HG03378 (cell line): ENCODE results near the gene SORCS2.
"Not testable (repeated sequence)": the region's sequence is repeated elsewhere in the genome, so short reads cannot be mapped to it uniquely, and the experiment has no call there.

Experiments
- ATAC-seq: cut with Tn5 transposase; IDR thresholded peaks from one replicate; pipeline ENCODE4 v1.9.1; 2021; ENCODE audit warnings: mild to moderate bottlenecking, moderate library complexity; ENCODE audit not compliant: unreplicated experiment

SORCS2 gene

DNA sequence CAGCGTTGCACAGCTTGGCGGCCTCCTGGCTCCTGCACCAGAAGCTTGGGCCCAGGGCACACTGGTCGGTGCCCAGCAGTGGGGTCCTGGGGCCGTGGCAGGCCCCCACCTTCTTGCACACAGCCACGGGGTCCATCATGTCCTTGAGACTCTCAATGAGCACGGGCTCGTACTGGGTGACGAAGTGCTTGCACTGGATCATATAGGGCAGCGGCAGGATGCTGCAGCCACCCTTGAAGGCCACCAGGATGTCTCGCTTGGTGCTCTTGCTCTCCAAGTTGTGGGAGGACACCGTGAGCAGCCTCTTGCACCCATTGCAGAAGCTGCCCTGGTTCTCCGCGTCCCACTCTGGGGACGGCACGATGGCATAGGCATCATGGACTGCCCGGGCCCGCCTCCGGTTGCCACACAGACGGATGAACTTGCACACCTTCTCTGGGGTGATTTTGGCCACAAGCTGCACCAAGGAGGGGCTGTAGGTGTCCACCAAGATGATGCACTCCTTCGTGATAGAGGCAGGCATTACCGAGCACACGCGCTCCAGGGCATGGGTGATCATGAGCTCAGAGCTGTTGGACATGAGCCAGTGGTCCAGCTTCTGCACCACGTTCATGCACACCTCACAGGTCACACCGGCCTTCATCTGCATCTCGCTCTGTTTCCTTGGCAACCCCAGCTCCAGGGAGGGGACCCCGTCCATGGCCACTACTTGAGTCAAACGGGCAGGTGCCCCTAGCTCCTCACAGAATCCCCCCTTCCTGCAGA lies 241.2 kb downstream of the SORCS2 start:
- no peak for ATAC-seq

DNA sequence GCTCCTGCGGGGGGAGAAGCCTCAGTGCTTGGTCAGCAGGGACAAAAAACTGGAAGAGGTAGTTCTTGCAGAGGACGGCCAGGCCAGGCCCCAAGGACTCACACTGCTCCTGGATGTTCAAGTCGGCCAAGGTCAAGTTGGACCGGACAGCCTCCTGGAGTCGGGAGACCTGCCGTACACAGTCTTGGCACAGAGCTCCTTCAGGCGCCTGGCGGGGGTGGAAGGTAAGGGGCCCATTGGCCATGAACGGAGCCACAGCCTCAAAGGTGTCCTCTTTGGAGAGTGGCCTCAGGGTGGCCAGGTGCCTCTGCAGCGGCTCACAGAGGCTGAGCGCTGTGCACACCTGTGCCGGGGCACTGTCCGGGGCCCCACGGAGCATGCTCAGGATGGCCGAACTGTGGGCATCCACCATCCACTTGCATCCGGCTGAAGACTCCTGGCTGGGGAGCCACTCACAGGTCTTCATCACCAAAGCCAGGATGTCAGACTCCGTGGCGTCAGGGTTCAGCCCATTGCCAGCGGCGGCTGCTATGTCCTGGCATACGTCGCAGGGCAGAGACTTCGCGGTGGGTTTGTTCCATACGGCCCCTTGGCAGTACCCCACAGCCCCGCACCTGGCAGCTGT lies 241.9 kb downstream of the SORCS2 start:
- no peak for ATAC-seq

DNA sequence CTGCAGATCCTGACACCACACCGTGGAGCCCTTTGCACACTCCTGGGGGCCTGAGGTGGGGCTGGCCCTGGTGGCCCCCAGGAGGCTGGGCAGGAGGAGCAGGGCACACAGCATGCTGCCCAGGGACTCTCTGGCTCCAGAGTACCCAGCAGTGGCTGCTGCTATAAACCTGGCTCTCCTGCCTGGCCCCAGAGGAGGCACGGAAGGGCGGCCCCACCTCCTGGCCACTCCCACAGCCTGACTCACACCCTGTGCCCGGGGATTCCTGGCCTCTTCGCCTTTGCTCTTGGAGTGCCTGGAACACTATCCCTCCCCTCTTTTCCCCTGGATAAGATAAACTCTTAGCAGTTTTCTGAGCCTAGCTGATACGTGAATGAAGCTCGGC lies 242.4 kb downstream of the SORCS2 start, which contains the start of gene PSAPL1:
PSAPL1 (minus strand) TSS at position 165 of the 385 bp plus-strand sequence; CDS start at position 114, 51 bp downstream.
- no peak for ATAC-seq

DNA sequence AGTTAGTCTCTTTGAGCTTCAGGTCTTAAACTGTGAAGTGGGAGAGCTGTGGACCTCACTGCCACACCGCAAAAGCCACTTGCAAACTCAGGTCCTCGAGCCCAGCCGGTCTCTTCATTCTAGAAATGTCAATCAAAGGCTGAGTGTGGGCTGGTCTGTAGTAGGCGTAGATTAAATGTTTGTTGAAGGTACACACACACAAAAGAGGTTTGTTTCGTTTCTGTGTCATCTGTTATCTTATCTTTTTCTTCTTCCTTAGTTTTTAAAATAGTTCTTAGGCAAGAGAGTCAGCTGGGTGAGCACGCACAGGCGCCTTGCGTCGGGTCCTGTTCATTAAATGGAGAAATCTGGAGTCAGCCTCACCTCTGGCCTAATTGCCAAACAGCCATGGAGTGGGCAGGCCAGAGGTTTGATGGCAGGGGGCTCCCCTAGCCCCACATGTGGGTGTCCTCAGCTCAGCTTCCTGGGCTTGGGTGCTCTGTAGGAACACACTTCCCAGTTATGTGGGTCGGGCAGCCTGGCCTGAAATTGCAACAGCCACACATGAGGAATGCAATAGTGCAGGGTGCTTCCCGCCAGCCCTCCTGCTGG lies 243.2 kb downstream of the SORCS2 start:
- ATAC-seq, result no peak

DNA sequence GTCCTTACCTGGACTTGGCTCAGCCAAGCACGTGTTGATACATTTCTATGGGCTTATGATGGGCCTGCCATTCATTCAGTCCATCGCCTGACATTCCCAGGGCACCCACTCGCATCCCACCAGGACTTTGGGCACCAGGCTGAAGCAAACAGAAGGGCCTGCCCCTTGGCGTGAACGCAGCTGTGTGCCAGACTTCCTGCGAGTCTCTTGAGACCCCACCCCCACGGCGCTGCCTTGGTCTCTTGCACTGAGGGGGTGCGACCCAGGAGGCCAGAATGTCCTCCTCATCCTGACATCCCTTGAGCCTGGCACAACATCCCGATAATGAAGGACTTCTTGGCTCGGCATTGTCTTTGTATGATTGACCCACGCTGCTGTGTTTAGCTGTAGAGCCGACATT lies 243.9 kb downstream of the SORCS2 start:
- no peak for ATAC-seq

DNA sequence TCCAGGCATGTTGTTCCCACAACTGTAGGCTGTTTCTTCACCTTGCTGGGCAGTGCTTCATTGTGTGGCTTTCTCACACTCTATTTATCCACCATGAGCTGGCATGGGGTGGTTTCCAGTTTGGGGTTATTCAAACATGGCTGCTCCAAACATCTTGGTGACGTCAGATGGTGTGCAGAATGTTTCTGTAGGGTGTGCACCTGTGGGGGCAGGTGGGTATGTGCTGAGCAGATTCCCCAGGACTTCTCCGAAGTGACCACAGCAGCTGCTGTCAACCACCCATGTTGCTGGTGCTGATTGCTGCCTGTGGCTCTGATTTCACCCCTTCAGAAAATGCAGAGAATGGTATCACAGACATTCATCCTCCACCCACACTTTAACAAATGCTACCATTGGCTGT lies 247.4 kb downstream of the SORCS2 start:
- ATAC-seq, result no peak

DNA sequence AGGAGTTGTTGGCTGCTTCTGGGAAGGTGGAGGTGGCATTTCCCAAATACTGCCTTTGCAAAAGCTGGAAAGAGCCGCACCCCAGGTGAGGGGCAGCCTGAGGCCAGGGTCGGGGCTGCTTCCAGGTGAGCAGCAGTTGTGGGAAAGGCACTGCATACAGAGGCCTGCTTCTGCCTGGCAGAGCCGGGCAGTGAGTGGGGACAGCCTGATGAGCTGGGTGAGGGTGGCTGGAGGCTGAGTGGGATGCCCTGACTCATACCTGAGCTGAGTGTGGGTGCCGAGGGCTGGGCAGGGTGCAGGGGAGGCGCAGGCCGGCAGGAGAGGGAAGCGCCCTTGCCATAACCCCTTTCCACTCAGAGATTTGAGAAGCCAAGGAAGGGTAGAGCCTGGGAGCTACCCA lies 248.9 kb downstream of the SORCS2 start:
- ATAC-seq, result no peak

DNA sequence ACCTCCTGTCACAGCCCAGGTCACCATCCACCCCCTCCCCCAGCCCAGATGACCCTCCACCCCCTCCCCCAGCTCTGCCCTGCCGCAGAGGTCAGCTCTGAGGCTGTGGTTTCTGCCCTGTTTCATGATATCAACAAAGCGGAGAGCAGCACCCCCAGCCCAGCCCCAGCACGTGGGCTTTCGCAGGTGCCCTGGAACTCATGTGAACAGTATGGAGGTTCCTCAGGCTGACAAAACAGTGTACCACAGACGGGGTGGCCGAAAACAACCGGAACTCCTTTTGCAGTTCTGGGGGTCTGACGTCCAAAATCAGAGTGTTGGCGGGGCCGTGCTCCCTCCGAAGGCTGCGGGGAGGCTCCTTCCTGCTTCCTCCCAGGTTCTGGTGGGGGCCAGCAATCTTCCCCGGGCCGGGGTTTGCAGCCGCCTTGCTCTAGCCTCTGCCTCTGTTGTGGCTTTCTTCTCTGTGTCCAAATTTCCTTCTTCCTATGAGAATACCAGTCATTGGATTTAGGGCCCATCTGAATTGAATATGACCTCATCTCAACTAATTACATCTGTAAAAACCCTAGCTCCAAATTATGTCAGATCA lies 250.3 kb downstream of the SORCS2 start:
- ATAC-seq, result no peak

DNA sequence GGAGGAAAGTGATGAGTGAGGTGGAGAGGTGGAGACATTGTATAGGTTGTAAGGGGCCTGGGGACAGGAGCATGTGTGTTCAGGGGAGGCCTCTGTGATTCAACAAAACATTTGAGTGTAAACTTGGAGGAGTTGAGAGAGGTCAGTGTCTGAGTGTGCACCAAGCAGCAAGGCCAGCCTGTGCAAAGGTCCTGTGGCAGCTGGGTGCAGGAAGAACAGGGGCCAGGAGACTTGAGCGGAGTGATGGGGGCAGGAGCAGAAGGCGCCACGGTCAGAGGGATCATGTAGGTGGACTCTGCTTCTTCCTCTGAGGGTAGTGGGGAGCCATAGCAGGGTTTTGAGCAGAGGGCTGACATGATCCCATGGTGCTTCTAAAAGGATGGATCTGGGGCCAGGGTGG lies 252.0 kb downstream of the SORCS2 start:
- no peak for ATAC-seq

DNA sequence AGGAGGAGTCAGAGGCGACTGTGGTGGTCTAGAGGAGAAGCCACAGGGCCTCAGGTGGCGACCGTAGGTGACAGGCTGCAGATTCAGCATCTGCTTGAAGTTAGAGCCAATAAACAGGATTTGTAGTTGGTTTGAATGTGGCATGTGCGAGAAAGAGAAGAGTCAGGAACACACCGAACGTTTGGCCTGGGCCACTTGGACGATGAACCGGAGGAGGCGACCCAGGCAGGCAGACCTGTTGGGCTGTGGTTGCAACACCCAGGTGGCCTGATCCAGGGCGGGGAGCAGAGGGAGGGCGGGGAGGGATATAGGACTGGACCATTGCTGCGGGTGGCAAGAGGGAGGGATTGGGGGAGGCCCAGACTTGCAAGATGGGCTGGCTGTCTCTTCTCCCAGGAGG lies 252.4 kb downstream of the SORCS2 start:
- ATAC-seq, result no peak

DNA sequence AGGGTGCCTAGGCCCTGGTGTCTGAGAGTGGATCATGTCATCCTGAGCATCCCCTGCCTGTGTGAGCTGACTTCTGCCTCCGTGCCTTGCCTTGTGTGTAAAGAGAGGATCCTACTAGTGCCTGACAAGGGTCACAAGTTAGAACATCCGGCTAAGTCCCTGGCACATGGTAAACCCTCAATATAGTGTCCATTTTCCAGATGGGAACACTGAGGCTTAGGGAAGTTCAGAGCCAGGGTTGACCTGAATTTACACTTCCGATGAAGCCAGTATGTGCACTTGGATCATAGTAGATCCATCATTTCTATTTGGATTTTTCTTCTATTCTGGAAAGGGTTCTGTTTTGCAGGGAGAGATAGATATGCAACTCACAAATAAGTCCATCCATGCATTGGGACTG lies 254.9 kb downstream of the SORCS2 start:
- no peak for ATAC-seq

DNA sequence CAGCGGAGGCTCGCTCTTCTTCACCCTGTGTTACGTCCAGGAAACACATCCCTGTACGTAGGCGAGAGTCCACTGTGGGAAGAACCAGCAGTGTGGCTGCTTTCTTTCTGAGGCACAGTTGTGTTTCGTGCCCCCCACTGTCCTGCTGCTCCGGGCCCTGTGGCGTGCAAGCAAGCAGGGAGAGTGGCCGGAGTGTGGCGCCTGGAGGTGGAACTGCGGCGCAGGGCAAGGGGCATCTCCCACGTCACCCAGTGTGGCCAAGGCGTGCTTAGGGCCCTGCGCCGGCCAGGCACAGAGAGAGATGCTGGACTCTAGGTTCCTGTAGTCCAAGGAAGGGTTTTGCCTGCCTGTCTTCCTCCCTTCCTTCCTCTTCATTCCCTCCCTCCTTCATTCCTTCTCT lies 255.7 kb downstream of the SORCS2 start:
- no peak for ATAC-seq

DNA sequence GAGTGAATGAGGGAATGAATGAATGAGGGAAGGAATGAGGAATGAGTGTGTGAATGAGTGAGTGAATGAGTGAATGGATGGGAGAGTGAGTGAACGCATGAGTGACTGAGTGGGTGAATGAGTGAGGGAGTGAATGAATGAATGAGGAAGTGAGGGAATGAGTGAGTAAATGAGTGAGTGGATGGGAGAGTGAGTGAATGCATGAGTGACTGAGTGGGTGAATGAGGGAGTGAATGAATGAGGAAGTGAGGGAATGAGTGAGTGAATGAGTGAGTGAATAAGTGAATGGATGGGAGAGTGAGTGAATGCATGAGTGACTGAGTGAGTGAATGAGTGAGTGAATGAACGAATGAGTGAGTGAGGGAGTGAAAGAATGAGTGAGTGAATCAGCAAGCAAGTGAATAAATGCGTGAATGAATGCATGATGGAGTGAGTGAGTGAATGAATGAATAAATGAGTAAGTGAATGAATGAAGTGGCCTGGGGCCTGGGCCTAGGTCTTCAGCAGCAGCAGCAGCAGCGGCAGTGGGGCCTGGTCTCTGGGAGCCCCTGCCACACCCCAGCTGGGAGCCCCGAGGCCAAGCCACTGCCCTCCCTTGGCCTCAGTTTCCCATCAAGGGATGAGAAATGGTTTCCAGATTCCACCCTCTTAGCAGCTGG lies 258.6 kb downstream of the SORCS2 start:
- no peak for ATAC-seq

DNA sequence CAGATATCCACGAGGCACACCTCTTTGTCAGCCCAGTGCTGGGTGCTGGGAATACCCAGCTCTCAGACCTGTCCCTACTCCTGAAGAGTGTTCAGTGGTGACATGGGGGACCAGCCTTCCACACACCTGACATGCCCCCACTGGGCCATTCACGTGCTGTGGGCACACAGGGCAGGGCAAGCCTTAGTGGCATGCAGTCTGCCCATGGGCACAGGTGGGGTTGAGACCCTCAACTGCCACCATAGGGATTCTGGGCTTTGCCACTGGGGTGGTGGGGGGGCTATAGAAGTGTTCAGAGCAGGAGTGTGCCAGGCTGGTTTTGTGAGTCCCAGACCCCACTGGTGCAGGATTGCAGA lies 259.1 kb downstream of the SORCS2 start:
- ATAC-seq, result no peak

DNA sequence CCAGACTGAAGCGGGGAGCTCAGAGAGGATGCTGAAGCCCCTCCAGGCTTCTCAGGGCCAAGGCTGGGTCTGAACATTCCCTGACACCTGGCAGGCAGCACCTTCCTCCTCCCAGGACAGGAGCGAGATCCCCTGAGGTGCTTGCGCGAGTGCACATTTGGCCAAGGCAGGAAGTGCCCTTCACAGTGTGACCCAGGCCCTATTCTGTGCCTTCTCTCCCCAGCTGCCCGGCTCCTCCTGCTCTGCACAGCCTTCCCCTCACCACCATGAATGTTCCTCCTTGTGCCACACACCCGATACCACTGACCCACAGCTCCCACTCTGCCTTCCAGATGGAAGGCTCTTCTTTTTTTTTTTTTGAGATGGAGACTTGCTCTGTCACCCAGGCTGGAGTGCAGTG lies 259.5 kb downstream of the SORCS2 start:
- no peak for ATAC-seq

DNA sequence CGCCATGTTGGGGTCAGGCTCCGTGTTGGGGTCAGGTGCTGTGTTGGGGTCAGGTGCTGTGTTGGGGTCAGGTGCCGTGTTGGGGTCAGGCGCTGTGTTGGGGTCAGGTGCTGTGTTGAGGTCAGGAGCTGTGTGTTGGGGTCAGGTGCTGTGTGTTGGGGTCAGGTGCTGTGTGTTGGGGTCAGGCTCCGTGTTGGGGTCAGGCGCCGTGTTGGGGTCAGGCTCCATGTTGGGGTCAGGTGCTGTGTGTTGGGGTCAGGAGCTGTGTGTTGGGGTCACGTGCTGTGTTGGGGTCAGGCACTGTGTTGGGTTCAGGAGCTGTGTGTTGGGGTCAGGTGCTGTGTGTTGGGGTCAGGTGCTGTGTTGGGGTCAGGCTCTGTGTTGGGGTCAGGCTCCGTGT lies 260.5 kb downstream of the SORCS2 start:
- ATAC-seq, result not testable (repeated sequence)

DNA sequence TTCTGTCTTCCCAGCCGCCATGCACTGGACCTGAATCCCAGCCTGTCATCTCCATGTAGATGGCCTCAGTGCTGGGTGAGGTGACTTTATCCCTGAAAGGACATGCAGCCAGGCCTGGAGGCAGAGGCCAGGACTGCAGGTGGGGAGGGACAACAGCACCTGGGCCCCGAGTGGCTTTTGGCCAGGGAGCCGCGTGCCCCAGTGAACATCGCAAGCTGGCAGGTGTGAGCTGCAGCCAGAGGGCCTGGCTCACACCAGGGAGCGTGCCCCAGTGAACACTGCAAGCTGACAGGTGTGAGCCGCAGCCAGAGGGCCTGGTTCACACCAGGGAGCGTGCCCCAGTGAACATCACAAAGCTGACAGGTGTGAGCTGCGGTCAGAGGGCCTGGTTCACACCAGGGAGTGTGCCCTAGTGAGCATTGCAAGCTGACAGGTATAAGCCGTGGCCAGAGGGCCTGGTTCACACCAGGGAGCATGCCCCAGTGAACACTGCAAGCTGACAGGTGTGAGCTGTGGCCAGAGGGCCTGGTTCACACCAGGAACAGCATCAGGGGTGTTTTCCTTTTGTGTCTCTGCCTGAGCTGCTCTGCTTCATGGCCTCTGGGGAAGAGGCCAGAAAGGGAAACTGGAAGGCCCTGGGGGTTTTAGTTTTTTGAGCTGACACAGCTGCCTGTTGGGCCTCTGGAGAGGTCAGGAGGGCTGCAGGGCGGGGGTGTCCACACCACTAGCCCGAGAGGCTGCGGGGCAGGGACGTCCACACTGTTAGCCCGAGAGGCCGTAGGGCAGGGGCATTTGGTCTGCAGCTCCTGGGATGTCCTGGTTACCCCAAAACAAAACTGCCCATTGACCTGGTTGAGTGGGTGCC lies 265.1 kb downstream of the SORCS2 start:
- no peak for ATAC-seq

DNA sequence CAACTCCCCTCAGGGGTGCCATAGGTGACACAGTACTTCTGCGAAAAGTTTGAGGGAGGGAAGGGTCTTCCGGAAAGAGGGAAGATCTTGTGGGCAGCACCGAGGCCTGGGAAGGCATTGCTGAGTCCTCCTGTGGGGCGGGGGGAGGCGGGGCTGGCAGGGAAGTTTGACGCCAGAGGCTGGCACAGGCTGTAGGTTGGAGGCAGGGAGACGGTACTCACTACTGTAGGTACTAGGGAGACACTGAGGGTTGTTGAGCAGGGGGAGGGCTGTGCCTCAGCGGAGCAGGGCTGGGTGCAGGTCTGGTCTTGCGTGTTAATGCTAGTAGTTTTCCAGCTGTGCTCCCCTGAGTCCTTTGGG lies 265.7 kb downstream of the SORCS2 start:
- no peak for ATAC-seq

DNA sequence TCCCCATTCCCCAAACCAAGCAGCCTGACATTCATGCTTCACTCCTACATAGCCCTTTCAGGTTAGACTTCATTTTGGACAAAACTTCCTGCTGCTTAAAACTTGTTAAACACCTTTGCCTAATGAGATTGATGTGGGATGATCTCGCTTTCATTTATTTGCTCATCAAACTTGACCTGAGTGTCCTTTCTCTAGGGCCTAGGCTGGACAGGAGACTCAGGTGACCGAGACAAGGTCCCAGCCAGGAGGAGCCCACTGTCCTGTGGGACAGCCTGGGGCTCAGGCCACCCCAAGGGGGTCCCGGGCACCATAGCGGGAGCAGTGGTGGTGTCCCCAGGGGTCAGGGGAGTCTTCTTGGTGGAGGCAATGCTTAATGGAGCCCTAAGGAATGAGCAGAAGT lies 266.1 kb downstream of the SORCS2 start:
- ATAC-seq, result no peak

DNA sequence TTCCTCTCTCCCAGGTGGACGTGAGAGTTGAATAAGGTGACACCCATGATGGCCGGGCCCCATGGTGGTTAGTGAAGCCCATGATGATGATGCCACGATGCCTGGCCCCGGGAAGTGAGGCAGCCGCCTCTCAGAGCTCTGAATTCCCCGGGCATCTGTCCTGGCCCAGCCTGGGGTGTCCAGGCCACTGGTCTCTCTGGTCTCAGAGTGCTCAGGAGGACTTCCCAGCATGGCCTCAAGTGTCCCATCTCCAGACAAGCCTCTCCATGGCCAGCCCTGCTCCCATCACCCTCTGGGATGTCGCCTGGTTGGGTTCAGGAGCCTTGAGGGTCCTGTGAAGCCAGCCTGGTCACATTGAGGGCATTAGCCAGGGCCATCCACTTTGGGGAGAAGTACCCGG lies 267.1 kb downstream of the SORCS2 start:
- ATAC-seq, result no peak

DNA sequence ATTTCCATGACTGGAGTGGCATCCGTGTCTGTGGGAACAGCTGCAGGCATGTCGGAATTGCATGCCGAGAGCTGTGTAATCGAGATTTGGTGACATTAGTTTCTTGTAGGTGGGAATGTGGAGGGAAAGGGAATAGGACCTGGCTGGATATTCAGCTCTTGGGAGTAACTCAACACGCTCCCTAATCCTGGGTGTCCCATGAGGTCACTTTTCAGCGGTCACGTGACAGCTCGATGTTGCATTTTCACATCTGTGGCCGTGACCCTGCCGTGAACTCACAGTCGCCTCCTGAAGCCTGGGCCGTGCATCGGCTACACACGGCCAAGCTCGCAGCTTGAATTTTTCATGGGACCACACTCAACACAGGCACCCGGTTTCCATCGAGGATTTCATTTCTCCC lies 268.2 kb downstream of the SORCS2 start:
- no peak for ATAC-seq
